Measurements from ENCODE around the gene NEGR1. TPM values are rescaled to one million over a fixed set of nuclear protein-coding genes. Genes with fewer than 3 reads are reported as not detected.

NEGR1 gene
- total and polyA plus RNA-seq, 2 donors (not counting 3 experiments of a cell fraction or from before 2014, with no cell fraction given) = 6.8 to 21.8 TPM

DNA sequence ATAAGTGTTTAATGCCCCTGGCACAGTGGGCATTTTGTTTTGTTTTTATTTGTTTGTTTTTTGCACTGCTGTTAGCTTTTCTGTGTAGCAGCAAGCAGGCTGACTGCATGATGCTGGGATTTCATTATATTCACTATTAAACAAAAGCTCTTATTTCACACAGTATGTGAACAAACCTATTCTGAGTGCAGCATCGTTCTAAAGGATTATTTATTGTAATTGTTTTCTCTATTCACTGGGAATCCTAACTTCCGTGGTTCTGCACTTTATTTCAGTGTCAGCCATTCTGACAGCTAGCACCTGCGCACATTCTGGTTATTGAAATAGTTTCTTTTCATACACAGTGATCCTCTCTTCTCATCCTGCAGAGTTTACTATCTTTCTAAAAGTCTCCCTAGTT, 595.0 kb downstream of the NEGR1 start:
- TF ChIP-seq GATA2 (IDR thresholded peaks at IDR 0.05; ENCODE audit: insufficient read depth, insufficient read length, low read depth, low read length) = no peak
- no peak for TF ChIP-seq JUN (IDR thresholded peaks at IDR 0.05; ENCODE audit: borderline replicate concordance, insufficient read depth, insufficient read length, low read depth)
- no peak for TF ChIP-seq FOS (IDR thresholded peaks at IDR 0.05; ENCODE audit: borderline replicate concordance, insufficient read depth, low read length)
- Histone ChIP-seq H3K27ac (ENCODE audit: insufficient read depth, low read depth, low read length) (no peak overlapping the region), H3K4me2 (ENCODE audit: insufficient read depth, low read length) (no peak overlapping the region), H3K9me1 (replicated peaks; ENCODE audit: control insufficient read depth, extremely low read depth, insufficient read depth, low read length) (no peaks in the 10 kb centered on the region), H3K27me3 (ENCODE audit: control insufficient read depth in 2 of 2, insufficient read depth in 2 of 2, low read length in 2 of 2) (no peaks in the 10 kb centered on the region), H3K9ac (replicated peaks; ENCODE audit: extremely low read depth, insufficient read depth, low read length) (no peak overlapping the region), H3K4me1 (ENCODE audit: control insufficient read depth, extremely low read depth, insufficient read depth, low read length) (no peaks in the 10 kb centered on the region), H3K36me3 (ENCODE audit: control insufficient read depth in 2 of 2, extremely low read depth in 1 of 2, insufficient read depth in 2 of 2, low read length in 2 of 2) (no peaks in the 10 kb centered on the region), H4K20me1 (replicated peaks; ENCODE audit: control insufficient read depth, extremely low read depth, insufficient read depth, low read length) (no peaks in the 10 kb centered on the region), H3K4me3 (replicated peaks in 1 of 3; ENCODE audit: insufficient read depth in 1 of 3, low read depth in 1 of 3, low read length in 3 of 3) (no peak overlapping the region), H3K9me3 (replicated peaks; ENCODE audit: control insufficient read depth, insufficient read depth, low read length) (no peaks in the 10 kb centered on the region), H2AFZ (ENCODE audit: low read depth, low read length) (no peak overlapping the region), H3K79me2 (ENCODE audit: control insufficient read depth, insufficient read depth, low read length) (no peaks in the 10 kb centered on the region)
- dilution Hi-C loops (cut with MboI; ENCODE audit: extremely low pct_ligation_motif_present, low sequenced_read_pairs) (no loop called here), intact Hi-C loops (cut with micrococcal nuclease) (no loop called here)
- DNase-seq (ENCODE audit: low read depth, low spot score) (no peak), FAIRE-seq (no peak)
- ChIA-PET POLR2A (no interaction called here), CTCF (interaction anchor here (1.1 to 1.3 kb wide), 2 partner anchors 42 to 62 kb away, joined by 3 read pairs; no protein-coding TSS in a partner anchor)
- BruUV-seq (replicated peaks) = no TSS peak

DNA sequence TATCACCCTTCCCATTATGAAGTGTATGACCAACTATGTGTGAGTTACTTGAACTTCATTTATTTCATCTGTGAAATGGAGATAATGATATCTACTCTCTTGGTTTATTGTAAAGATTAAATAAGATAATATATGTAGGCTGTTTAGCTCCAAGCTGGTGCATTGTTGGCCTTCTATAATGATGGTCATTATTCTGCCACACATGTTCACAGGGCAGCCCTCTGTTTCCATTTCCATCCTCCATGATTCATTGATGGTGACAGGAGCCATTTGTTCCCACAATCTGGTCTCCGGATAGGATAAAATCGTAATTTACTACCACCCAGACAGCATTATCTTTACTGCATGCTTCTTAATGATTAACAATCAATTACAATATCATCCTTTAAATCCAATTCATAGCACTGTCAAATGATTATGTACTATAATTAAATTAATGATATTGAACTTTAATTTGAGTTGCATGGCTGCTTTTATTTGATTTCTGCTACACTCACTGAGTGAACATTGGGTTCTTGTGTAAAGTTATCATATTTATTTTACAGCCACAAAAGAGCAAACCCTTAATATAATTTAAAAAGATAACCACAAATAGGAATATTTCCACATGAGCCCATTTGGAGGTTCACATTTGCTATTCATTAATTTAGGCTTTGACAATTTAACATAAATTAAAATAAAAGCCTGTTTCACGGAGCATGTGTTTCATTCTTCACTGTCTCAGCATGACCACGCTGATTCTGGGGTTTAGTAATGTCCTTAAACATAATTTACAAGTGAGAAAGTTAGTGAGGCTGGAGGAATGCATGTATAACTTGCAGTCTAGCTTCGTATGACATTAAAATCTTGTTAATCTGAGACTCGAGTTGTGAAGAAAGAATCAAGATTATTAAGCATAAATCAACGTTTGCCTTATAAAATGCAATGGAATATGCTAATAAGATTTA, 605.1 kb downstream of the NEGR1 start:
- Histone ChIP-seq H3K4me1 (ENCODE audit: control insufficient read depth, extremely low read depth, insufficient read depth, low read length) (no peaks in the 10 kb centered on the region), H4K20me1 (replicated peaks; ENCODE audit: control insufficient read depth, extremely low read depth, insufficient read depth, low read length) (no peaks in the 10 kb centered on the region), H3K79me2 (ENCODE audit: control insufficient read depth, insufficient read depth, low read length) (no peaks in the 10 kb centered on the region), H3K9me1 (replicated peaks; ENCODE audit: control insufficient read depth, extremely low read depth, insufficient read depth, low read length) (no peaks in the 10 kb centered on the region), H3K9me3 (replicated peaks; ENCODE audit: control insufficient read depth, insufficient read depth, low read length) (no peaks in the 10 kb centered on the region), H3K4me2 (ENCODE audit: insufficient read depth, low read length) (no peak overlapping the region), H3K27ac (ENCODE audit: insufficient read depth, low read depth, low read length) (no peak overlapping the region), H3K9ac (replicated peaks; ENCODE audit: extremely low read depth, insufficient read depth, low read length) (no peak overlapping the region), H2AFZ (ENCODE audit: low read depth, low read length) (no peak overlapping the region), H3K4me3 (replicated peaks in 1 of 3; ENCODE audit: insufficient read depth in 1 of 3, low read depth in 1 of 3, low read length in 3 of 3) (no peak overlapping the region), H3K36me3 (ENCODE audit: control insufficient read depth in 2 of 2, extremely low read depth in 1 of 2, insufficient read depth in 2 of 2, low read length in 2 of 2) (no peaks in the 10 kb centered on the region), H3K27me3 (ENCODE audit: control insufficient read depth in 2 of 2, insufficient read depth in 2 of 2, low read length in 2 of 2) (no peaks in the 10 kb centered on the region)
- no TSS peak for BruUV-seq (replicated peaks)
- DNase-seq (ENCODE audit: low read depth, low spot score) (no peak), FAIRE-seq (no peak)
- ChIA-PET CTCF (no interaction called here), POLR2A (no interaction called here)
- intact Hi-C loops (cut with micrococcal nuclease) (no loop called here), dilution Hi-C loops (cut with MboI; ENCODE audit: extremely low pct_ligation_motif_present, low sequenced_read_pairs) (no loop called here)
- TF ChIP-seq, protein P1, sequence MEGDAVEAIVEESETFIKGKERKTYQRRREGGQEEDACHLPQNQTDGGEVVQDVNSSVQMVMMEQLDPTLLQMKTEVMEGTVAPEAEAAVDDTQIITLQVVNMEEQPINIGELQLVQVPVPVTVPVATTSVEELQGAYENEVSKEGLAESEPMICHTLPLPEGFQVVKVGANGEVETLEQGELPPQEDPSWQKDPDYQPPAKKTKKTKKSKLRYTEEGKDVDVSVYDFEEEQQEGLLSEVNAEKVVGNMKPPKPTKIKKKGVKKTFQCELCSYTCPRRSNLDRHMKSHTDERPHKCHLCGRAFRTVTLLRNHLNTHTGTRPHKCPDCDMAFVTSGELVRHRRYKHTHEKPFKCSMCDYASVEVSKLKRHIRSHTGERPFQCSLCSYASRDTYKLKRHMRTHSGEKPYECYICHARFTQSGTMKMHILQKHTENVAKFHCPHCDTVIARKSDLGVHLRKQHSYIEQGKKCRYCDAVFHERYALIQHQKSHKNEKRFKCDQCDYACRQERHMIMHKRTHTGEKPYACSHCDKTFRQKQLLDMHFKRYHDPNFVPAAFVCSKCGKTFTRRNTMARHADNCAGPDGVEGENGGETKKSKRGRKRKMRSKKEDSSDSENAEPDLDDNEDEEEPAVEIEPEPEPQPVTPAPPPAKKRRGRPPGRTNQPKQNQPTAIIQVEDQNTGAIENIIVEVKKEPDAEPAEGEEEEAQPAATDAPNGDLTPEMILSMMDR (IDR thresholded peaks at IDR 0.05; ENCODE audit: extremely low read depth in 1 of 2, insufficient read depth in 1 of 2, low read depth in 1 of 2, low read length in 2 of 2) = no peak
- TF ChIP-seq POLR2AphosphoS5 (IDR thresholded peaks at IDR 0.05; ENCODE audit: insufficient read depth, low read depth, low read length) (no peak), JUN (IDR thresholded peaks at IDR 0.05; ENCODE audit: borderline replicate concordance, insufficient read depth, insufficient read length, low read depth) (no peak), FOS (IDR thresholded peaks at IDR 0.05; ENCODE audit: borderline replicate concordance, insufficient read depth, low read length) (no peak), GATA2 (IDR thresholded peaks at IDR 0.05; ENCODE audit: insufficient read depth, insufficient read length, low read depth, low read length) (no peak), POLR2A (IDR thresholded peaks at IDR 0.05; ENCODE audit: low read depth, low read length) (no peak), MYC (IDR thresholded peaks at IDR 0.05; ENCODE audit: low read depth, low read length) (no peak), EZH2 (IDR thresholded peaks at IDR 0.05; ENCODE audit: borderline replicate concordance, low read depth, low read length, severe bottlenecking) (no peak)
- TF ChIP-seq, protein P2, sequence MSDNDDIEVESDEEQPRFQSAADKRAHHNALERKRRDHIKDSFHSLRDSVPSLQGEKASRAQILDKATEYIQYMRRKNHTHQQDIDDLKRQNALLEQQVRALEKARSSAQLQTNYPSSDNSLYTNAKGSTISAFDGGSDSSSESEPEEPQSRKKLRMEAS (IDR thresholded peaks at IDR 0.05; ENCODE audit: insufficient read depth, insufficient read length) = no peak
